ENCODE data around the gene SLC31A1. TPM values are rescaled to one million over a fixed set of nuclear protein-coding genes. Genes with fewer than 3 reads are reported as not detected.

The SLC31A1 gene
- total RNA-seq, 2 donors from 2014 or later = 6.7 to 7.9 TPM

GRCh38 chr9:113221800-113222481 lies 597 bp downstream of the SLC31A1 start:
- Histone ChIP-seq H3K27me3 (no peaks in the 10 kb centered on the region), H3K4me1 (peaks cover 43% of the 10 kb centered on the region), H3K4me3 (peak overlapping the region; percentile 70 to 86), H3K27ac (peak overlapping the region; percentile 79 to 92 (median 89)), H3K36me3 (replicated peaks in 1 of 2; ENCODE audit: insufficient read depth in 1 of 2, low read depth in 2 of 2) (no peaks in the 10 kb centered on the region), H3K9me3 (no peaks in the 10 kb centered on the region)
- ATAC-seq = peak; percentile 3
- intact Hi-C loops (cut with DNase I) = no loop called here
- no peak for DNase-seq
- 3 to 6% methylated on average over 14 to 20 of the region's 20 CpGs for WGBS, 2 donors
- TF ChIP-seq CTCF (IDR thresholded peaks at IDR 0.05) (no peak), POLR2A (IDR thresholded peaks at IDR 0.05) (no peak)

- H3K27me3 ChIP-seq = no peaks in the 10 kb centered on the region
- no peak for ATAC-seq
- intact Hi-C loops (cut with DNase I) = no loop called here
- no peaks in the 10 kb centered on the region for H3K36me3 ChIP-seq (replicated peaks in 1 of 2; ENCODE audit: insufficient read depth in 1 of 2, low read depth in 2 of 2)
- peak overlapping the region in 3 of 4 donors; percentile 79 to 91 (median 87) for H3K27ac ChIP-seq
- H3K4me3 ChIP-seq = no peak overlapping the region
- WGBS, 2 donors = 21 to 35% methylated on average over 5 of the region's 5 CpGs
- TF ChIP-seq CTCF (IDR thresholded peaks at IDR 0.05) (no peak), POLR2A (IDR thresholded peaks at IDR 0.05) (no peak)
- peak in 1 of 4 donors; percentile 21 for DNase-seq
- H3K4me1 ChIP-seq = peaks cover 43% of the 10 kb centered on the region
- no peaks in the 10 kb centered on the region for H3K9me3 ChIP-seq
These were observed 1.1 kb downstream of the SLC31A1 start for GRCh38 chr9:113222482-113222841.

- no peaks in the 10 kb centered on the region for H3K27me3 ChIP-seq
- intact Hi-C loops (cut with DNase I) = no loop called here
- no peak overlapping the region for H3K4me3 ChIP-seq
- H3K4me1 ChIP-seq = peaks cover 44% of the 10 kb centered on the region
- no peak overlapping the region for H3K27ac ChIP-seq
- WGBS, 2 donors = 84 to 93% methylated on average over 2 of the region's 2 CpGs
- ATAC-seq (no peak), DNase-seq (no peak)
- TF ChIP-seq POLR2A (IDR thresholded peaks at IDR 0.05) (no peak), CTCF (IDR thresholded peaks at IDR 0.05) (no peak)
- no peaks in the 10 kb centered on the region for H3K36me3 ChIP-seq (replicated peaks in 1 of 2; ENCODE audit: insufficient read depth in 1 of 2, low read depth in 2 of 2)
- H3K9me3 ChIP-seq = no peaks in the 10 kb centered on the region
These were observed 2.6 kb downstream of the SLC31A1 start for GRCh38 chr9:113223963-113224362.

- no peak overlapping the region for H3K27ac ChIP-seq
- no peak for DNase-seq
- TF ChIP-seq POLR2A (IDR thresholded peaks at IDR 0.05) (no peak), CTCF (IDR thresholded peaks at IDR 0.05) (no peak)
- H3K9me3 ChIP-seq = no peaks in the 10 kb centered on the region
- peaks cover 23% of the 10 kb centered on the region for H3K4me1 ChIP-seq
- intact Hi-C loops (cut with DNase I) = no loop called here
- 0 to 39% methylated on average over 1 of the region's 1 CpG for WGBS, 2 donors
- H3K27me3 ChIP-seq = no peaks in the 10 kb centered on the region
- H3K4me3 ChIP-seq = no peak overlapping the region
- no peaks in the 10 kb centered on the region for H3K36me3 ChIP-seq (replicated peaks in 1 of 2; ENCODE audit: insufficient read depth in 1 of 2, low read depth in 2 of 2)
- no peak for ATAC-seq
These were observed 6.1 kb downstream of the SLC31A1 start for GRCh38 chr9:113227436-113227835.

GRCh38 chr9:113228130-113228665 lies 6.9 kb downstream of the SLC31A1 start:
- peaks cover 22% of the 10 kb centered on the region for H3K4me1 ChIP-seq
- no peaks in the 10 kb centered on the region for H3K9me3 ChIP-seq
- H3K27ac ChIP-seq = no peak overlapping the region
- DNase-seq (no peak), ATAC-seq (no peak)
- H3K4me3 ChIP-seq = no peak overlapping the region
- TF ChIP-seq CTCF (IDR thresholded peaks at IDR 0.05) = no peak
- TF ChIP-seq POLR2A (IDR thresholded peaks at IDR 0.05) = no peak
- H3K36me3 ChIP-seq (replicated peaks in 1 of 2; ENCODE audit: insufficient read depth in 1 of 2, low read depth in 2 of 2) = no peaks in the 10 kb centered on the region
- intact Hi-C loops (cut with DNase I) = no loop called here
- H3K27me3 ChIP-seq = no peaks in the 10 kb centered on the region
- 55 to 57% methylated on average over 3 of the region's 3 CpGs for WGBS, 2 donors

All from body of pancreas (tissue), 4 donors.